Measurements from ENCODE around the gene AHCYL2. TPM values are rescaled to one million over a fixed set of nuclear protein-coding genes. Genes with fewer than 3 reads are reported as not detected.

The AHCYL2 gene
- polyA plus RNA-seq, 3 donors, result 10.7 to 14.6 (median 12.1) TPM

DNA sequence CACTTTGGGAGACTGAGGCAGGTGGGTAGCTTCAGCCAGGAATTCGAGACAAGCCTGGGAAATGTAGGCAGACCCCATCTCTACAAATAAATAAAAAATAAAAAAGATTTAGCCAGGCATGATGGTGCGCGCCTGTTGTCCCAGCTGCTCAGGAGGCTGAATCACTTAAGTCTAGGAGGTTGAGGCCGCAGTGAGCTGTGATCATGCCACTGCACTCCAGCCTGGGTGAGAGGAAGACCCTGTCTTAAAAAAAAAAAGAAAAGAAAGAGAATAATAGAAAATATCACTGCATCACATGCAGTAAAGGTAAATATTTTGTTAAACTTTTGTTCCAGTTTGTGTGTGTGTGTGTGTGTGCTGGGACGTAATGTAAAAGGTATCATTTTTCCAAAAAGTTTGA is 212.4 kb downstream of the AHCYL2 start:
- intact Hi-C loops (cut with micrococcal nuclease), result no loop called here
- Mint-ChIP-seq H3K9me3 (no peaks in the 10 kb centered on the region), H3K36me3 (peaks cover 4 to 5% of the 10 kb centered on the region in 2 donors), H3K4me3 (peak overlapping the region in 1 of 2 donors; percentile 15), H3K27ac (no peak overlapping the region), H3K27me3 (ENCODE audit: low read depth in 3 of 3) (peaks cover 39 to 46% (median 44%) of the 10 kb centered on the region in 3 donors), H3K4me1 (peaks cover 29% of the 10 kb centered on the region)
- H3K4me1 ChIP-seq (ENCODE audit: control insufficient read depth in 1 of 2, insufficient read depth in 2 of 2, low read length in 2 of 2), result peaks cover 17 to 20% of the 10 kb centered on the region in 2 donors
- H3K4me3 ChIP-seq (replicated peaks in 1 of 3; ENCODE audit: low read depth in 2 of 3, low read length in 3 of 3), result no peak overlapping the region
- no peaks in the 10 kb centered on the region for H3K36me3 ChIP-seq (replicated peaks in 1 of 2; ENCODE audit: control insufficient read depth in 1 of 2, insufficient read depth in 2 of 2, low read length in 2 of 2)
- no peak overlapping the region for H3K4me2 ChIP-seq (replicated peaks; ENCODE audit: extremely low read depth, low read length, poor library complexity, severe bottlenecking)
- no peak overlapping the region for H2AFZ ChIP-seq (ENCODE audit: insufficient read depth, low read depth, low read length, poor library complexity, severe bottlenecking)
- H3K9ac ChIP-seq (ENCODE audit: insufficient read depth, low read length, poor library complexity, severe bottlenecking), result no peak overlapping the region
- 100% methylated on average over 1 of the region's 5 CpGs for WGBS (ENCODE audit: insufficient coverage)
- TF ChIP-seq CTCF (IDR thresholded peaks at IDR 0.05), result no peak
- peaks cover 0 to 4% of the 10 kb centered on the region in 2 donors for H3K9me3 ChIP-seq (replicated peaks in 1 of 2; ENCODE audit: control insufficient read depth in 1 of 2, insufficient read depth in 1 of 2, low read length in 2 of 2)
- H3K79me2 ChIP-seq (ENCODE audit: insufficient read depth, low read length), result no peaks in the 10 kb centered on the region
- no peaks in the 10 kb centered on the region for H4K20me1 ChIP-seq (ENCODE audit: insufficient read depth, low read length)
- no peak overlapping the region for H3K27ac ChIP-seq (ENCODE audit: low read depth in 1 of 2, low read length in 2 of 2)
- no peak for DNase-seq
- peaks cover 30 to 40% of the 10 kb centered on the region in 2 donors for H3K27me3 ChIP-seq (ENCODE audit: control insufficient read depth in 2 of 2, insufficient read depth in 2 of 2, low read length in 2 of 2)

DNA sequence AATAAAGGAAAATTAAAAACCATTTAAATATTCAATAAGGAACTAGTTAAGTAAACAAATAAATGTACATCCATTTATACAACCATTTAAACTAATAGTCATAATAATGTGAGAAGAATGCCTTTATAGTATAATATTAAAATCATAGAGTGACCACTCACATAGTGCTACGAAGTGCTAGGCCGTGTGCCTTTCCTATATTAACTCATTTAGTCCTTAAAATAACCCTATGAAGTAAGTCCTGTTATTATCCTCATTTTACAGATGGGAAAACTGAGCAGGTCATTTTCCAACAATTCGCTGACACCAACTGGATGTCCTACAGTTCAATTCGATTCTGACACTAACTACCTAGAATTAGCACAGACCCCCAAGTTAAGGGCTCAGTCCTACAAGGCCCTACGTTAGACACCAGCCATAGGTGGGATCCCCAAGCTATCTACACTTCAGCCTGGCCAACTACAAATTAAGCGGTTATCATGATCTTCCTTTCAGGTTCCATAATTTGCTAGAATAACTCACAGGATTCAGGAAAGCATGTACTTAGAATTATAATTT is 213.5 kb downstream of the AHCYL2 start:
- H3K4me1 ChIP-seq (ENCODE audit: control insufficient read depth in 1 of 2, insufficient read depth in 2 of 2, low read length in 2 of 2), result peaks cover 14 to 17% of the 10 kb centered on the region in 2 donors
- H3K79me2 ChIP-seq (ENCODE audit: insufficient read depth, low read length), result no peaks in the 10 kb centered on the region
- intact Hi-C loops (cut with micrococcal nuclease), result no loop called here
- H3K4me3 ChIP-seq (replicated peaks in 1 of 3; ENCODE audit: low read depth in 2 of 3, low read length in 3 of 3), result no peak overlapping the region
- H3K27me3 ChIP-seq (ENCODE audit: control insufficient read depth in 2 of 2, insufficient read depth in 2 of 2, low read length in 2 of 2), result peaks cover 21 to 28% of the 10 kb centered on the region in 2 donors
- no peak overlapping the region for H2AFZ ChIP-seq (ENCODE audit: insufficient read depth, low read depth, low read length, poor library complexity, severe bottlenecking)
- no peak overlapping the region for H3K9ac ChIP-seq (ENCODE audit: insufficient read depth, low read length, poor library complexity, severe bottlenecking)
- 100% methylated on average over 4 of the region's 6 CpGs for WGBS (ENCODE audit: insufficient coverage)
- Mint-ChIP-seq H3K36me3 (peaks cover 4 to 5% of the 10 kb centered on the region in 2 donors), H3K4me1 (peaks cover 22% of the 10 kb centered on the region), H3K27ac (no peak overlapping the region), H3K4me3 (no peak overlapping the region), H3K9me3 (no peaks in the 10 kb centered on the region), H3K27me3 (ENCODE audit: low read depth in 3 of 3) (peaks cover 29 to 34% (median 33%) of the 10 kb centered on the region in 3 donors)
- DNase-seq, result no peak
- H3K36me3 ChIP-seq (replicated peaks in 1 of 2; ENCODE audit: control insufficient read depth in 1 of 2, insufficient read depth in 2 of 2, low read length in 2 of 2), result no peaks in the 10 kb centered on the region
- no peaks in the 10 kb centered on the region for H4K20me1 ChIP-seq (ENCODE audit: insufficient read depth, low read length)
- no peak overlapping the region for H3K27ac ChIP-seq (ENCODE audit: low read depth in 1 of 2, low read length in 2 of 2)
- no peak for TF ChIP-seq CTCF (IDR thresholded peaks at IDR 0.05)
- peaks cover 0 to 4% of the 10 kb centered on the region in 2 donors for H3K9me3 ChIP-seq (replicated peaks in 1 of 2; ENCODE audit: control insufficient read depth in 1 of 2, insufficient read depth in 1 of 2, low read length in 2 of 2)
- no peak overlapping the region for H3K4me2 ChIP-seq (replicated peaks; ENCODE audit: extremely low read depth, low read length, poor library complexity, severe bottlenecking)
